Stimulated activated memory B cell treated with anti-CD40 and anti-IgM and Interleukin-4, amounts not matched to agents 10 μg/mL and 1 μg/mL and 100 μg/mL, for 72 hours (primary cell): ENCODE results near the gene AGO3.

Experiments used
- ATAC-seq: fragments of 150-1000 bp; cut with Tn5 transposase; 2 replicates; pipeline ENCODE4 v1.10.0; 2021
- H3K27ac Mint-ChIP-seq: one replicate; pipeline ENCODE4 v1.8.0; 2022; ENCODE audit warnings: mild to moderate bottlenecking, mixed read lengths
- H3K27me3 Mint-ChIP-seq: one replicate; pipeline ENCODE4 v1.8.0; 2022; ENCODE audit warnings: mixed read lengths
- H3K36me3 Mint-ChIP-seq: one replicate; pipeline ENCODE4 v1.8.0; 2022; ENCODE audit warnings: mixed read lengths
- H3K4me1 Mint-ChIP-seq: one replicate; pipeline ENCODE4 v1.8.0; 2022; ENCODE audit warnings: mixed read lengths
- H3K4me3 Mint-ChIP-seq: one replicate; pipeline ENCODE4 v1.8.0; 2022; ENCODE audit warnings: mild to moderate bottlenecking, moderate library complexity, mixed read lengths
- H3K9me3 Mint-ChIP-seq: one replicate; pipeline ENCODE4 v1.8.0; 2022; ENCODE audit warnings: mixed read lengths

The AGO3 gene

DNA sequence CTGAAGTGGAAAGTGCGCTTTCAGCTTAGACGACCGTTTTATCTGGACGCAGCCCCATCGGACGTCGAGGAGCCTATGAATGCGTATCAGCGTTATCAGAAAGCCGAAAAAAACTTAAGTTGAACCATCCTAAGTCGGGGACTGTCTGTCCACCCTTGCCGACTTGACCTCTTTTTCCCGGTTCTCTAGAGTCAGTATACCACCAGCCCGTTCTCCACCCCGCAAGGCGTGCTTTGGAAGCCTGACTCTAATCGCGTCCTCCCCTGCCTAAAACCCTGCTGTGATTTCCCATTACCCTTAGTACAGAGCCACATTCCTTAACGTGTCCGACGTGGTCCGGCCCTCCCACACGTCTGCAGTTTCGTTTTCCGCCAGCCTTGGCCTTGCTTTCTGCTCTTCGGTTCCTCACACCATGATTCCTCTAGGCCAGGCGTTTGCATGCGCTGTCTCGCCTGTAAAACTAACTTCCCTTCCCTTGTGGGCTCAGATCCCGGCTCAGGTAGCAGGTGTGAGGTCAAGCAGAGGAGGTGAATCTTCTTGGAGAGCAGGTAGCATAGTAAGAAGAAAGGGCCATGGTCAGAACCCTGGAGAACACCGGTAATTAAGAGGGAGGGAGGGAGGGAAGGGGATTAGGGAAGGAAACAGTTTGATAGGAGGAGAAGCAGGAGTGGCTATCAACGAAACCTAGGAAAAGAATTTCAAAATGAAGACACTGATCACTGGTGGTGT is 158.7 kb downstream of the AGO3 start:
- H3K4me3 Mint-ChIP-seq, result peak overlapping the region; percentile 93
- peaks cover 27% of the 10 kb centered on the region for H3K27me3 Mint-ChIP-seq
- H3K27ac Mint-ChIP-seq, result peak overlapping the region; percentile 96
- peaks cover 25% of the 10 kb centered on the region for H3K4me1 Mint-ChIP-seq
- no peak for ATAC-seq
- peaks cover 20% of the 10 kb centered on the region for H3K36me3 Mint-ChIP-seq
- no peaks in the 10 kb centered on the region for H3K9me3 Mint-ChIP-seq

DNA sequence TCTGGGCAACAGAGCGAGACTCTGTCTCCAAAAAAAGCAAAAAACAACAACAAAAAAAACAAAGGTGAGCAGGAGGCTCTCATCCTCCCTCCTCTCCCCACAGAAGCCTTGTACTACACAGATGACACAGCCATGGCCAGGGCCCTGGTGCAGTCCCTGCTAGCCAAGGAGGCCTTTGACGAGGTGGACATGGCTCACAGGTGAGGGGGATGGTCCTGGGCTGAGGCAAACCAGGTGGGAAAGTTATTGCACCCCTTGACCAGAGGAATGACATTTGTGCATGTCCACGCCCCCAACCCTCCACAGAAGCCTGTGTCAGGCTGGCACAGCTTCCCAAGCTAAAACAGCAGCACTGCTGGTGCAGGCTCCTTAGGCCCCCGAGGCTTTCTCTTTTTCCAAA is 160.2 kb downstream of the AGO3 start:
- Mint-ChIP-seq H3K27me3 (peaks cover 11% of the 10 kb centered on the region), H3K4me1 (peaks cover 25% of the 10 kb centered on the region), H3K36me3 (peaks cover 22% of the 10 kb centered on the region), H3K27ac (no peak overlapping the region), H3K9me3 (no peaks in the 10 kb centered on the region), H3K4me3 (no peak overlapping the region)
- ATAC-seq, result no peak

DNA sequence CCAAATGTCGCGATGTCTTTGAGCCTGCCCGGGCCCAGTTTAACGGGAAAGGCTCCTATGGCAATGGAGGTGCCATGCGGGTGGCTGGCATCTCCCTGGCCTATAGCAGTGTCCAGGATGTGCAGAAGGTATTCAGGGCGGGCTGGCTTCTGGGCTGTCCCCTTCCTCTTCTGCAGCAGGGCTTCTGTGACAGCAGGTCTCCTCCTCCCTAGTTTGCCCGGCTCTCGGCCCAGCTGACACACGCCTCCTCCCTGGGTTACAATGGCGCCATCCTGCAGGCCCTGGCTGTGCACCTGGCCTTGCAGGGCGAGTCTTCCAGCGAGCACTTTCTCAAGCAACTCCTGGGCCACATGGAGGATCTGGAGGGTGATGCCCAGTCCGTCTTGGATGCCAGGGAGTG is 160.8 kb downstream of the AGO3 start:
- Mint-ChIP-seq H3K36me3 (peaks cover 28% of the 10 kb centered on the region), H3K27me3 (peaks cover 7% of the 10 kb centered on the region), H3K27ac (no peak overlapping the region), H3K4me3 (no peak overlapping the region), H3K4me1 (peaks cover 25% of the 10 kb centered on the region), H3K9me3 (no peaks in the 10 kb centered on the region)
- ATAC-seq, result no peak

DNA sequence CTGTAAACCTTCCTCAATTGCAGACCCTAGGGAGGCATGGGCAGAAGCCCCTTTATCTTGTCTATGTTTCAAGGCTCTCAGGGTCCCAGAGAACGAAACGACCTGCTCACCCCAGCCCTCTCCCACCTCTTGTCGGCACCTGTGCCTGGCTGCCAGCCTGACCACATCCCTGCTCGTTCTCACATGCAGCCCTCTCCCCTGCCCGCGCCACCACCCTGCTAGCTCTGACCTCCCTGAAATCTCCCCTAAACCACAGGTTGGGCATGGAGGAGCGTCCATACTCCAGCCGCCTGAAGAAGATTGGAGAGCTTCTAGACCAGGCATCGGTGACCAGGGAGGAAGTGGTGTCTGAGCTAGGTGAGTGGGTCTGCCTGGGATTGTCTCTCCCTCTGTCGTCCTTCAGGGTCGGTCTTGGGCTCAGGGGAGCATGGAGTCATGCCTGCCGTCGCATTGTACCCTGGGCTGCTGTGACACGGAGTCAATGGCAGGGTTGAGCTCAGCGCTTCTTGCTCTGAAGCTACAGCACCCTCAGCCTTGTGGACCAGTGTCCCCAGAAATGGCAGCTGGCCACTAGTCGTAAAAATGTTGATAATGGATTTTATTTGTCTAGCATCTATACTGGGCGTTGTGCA is 161.4 kb downstream of the AGO3 start:
- H3K4me1 Mint-ChIP-seq, result peaks cover 25% of the 10 kb centered on the region
- H3K9me3 Mint-ChIP-seq, result no peaks in the 10 kb centered on the region
- no peak overlapping the region for H3K4me3 Mint-ChIP-seq
- peaks cover 30% of the 10 kb centered on the region for H3K36me3 Mint-ChIP-seq
- no peak for ATAC-seq
- peaks cover 1% of the 10 kb centered on the region for H3K27me3 Mint-ChIP-seq
- H3K27ac Mint-ChIP-seq, result no peak overlapping the region

DNA sequence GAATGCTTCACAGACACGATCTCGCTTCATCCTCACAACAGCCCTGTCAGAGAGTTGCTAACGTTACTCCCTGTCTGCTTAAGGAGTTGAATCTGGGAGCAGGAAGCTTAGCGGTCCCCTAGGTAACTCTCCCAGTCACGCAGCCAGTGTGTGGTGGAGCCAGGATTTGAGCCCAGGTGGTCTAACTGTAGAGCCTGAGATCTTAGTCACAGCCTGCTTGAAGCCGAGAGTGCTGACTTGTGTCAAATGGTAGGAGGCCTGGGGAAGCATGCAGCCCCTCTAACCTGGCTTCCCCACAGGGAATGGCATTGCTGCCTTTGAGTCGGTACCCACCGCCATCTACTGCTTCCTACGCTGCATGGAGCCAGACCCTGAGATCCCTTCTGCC is 161.9 kb downstream of the AGO3 start:
- no peaks in the 10 kb centered on the region for H3K9me3 Mint-ChIP-seq
- H3K4me3 Mint-ChIP-seq, result no peak overlapping the region
- H3K27ac Mint-ChIP-seq, result peak overlapping the region; percentile 44
- H3K27me3 Mint-ChIP-seq, result no peaks in the 10 kb centered on the region
- peaks cover 25% of the 10 kb centered on the region for H3K4me1 Mint-ChIP-seq
- peaks cover 30% of the 10 kb centered on the region for H3K36me3 Mint-ChIP-seq
- no peak for ATAC-seq

DNA sequence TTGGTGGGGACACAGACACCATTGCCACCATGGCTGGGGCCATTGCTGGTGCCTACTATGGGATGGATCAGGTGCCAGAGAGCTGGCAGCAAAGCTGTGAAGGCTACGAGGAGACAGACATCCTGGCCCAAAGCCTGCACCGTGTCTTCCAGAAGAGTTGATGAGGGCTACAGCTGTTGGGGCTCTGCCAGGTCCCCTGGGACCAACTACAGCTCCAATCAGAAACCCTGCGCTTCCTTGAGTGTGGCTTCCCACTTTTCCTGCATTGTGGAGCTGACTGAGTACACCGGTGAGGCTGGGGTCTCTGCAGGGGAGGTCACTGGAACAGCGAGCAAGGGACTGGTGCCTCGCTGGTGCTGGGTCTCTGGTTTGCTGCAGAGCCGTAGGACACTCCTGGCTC is 162.3 kb downstream of the AGO3 start:
- ATAC-seq, result no peak
- no peak overlapping the region for H3K4me3 Mint-ChIP-seq
- H3K4me1 Mint-ChIP-seq, result peaks cover 25% of the 10 kb centered on the region
- H3K36me3 Mint-ChIP-seq, result peaks cover 30% of the 10 kb centered on the region
- H3K9me3 Mint-ChIP-seq, result no peaks in the 10 kb centered on the region
- H3K27me3 Mint-ChIP-seq, result no peaks in the 10 kb centered on the region
- peak overlapping the region; percentile 44 for H3K27ac Mint-ChIP-seq

DNA sequence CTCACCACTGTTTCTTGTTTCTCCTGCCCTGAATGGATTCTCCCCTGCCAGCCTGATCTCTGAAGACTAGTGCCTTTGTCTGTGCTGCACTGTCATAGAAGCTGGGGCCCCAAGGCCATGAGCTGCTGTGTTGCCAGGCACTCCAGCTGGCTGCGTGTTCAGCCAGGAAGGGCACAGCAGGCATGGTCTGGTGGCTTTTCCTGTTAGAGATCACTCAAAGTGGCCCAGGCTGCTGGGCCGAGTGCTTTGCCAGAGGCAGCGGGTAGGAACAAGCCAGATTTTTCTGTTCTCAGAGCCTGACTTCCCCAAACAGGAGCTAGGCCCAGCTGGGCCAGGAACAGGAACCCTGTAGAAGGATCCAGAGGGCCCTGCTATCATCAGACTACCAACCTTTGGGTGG is 163.0 kb downstream of the AGO3 start:
- Mint-ChIP-seq H3K27ac (no peak overlapping the region), H3K4me1 (peaks cover 23% of the 10 kb centered on the region), H3K9me3 (no peaks in the 10 kb centered on the region)

DNA sequence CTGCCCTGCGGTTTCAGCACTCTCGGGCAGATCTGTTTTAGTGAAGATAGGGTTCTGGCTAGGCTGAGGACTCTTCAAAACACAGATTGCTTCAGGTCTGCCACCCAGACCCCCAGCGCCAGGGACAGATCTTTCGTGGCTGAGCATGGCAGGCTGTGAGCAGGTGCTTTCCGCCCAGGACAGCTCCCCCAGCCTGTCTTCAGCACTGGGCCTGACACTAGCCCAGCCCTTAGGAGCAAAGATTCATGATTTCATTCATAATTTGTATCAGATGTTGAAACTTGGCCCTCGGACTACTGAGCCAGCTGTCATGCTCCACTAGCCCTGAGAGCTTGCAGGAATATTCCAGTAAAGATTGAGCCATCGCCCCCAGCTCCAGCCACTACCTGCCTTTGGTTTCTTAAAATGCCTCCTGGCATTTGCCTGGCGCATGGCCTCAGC is 163.7 kb downstream of the AGO3 start:
- Mint-ChIP-seq H3K4me3 (no peak overlapping the region), H3K4me1 (peaks cover 18% of the 10 kb centered on the region), H3K36me3 (peaks cover 30% of the 10 kb centered on the region), H3K27me3 (no peaks in the 10 kb centered on the region), H3K27ac (no peak overlapping the region), H3K9me3 (no peaks in the 10 kb centered on the region)
- no peak for ATAC-seq

More for the DNA sequence above, 163.0 kb downstream of the AGO3 start:
- Mint-ChIP-seq H3K27me3 (no peaks in the 10 kb centered on the region), H3K36me3 (peaks cover 30% of the 10 kb centered on the region), H3K4me3 (no peak overlapping the region)
- ATAC-seq, result no peak

DNA sequence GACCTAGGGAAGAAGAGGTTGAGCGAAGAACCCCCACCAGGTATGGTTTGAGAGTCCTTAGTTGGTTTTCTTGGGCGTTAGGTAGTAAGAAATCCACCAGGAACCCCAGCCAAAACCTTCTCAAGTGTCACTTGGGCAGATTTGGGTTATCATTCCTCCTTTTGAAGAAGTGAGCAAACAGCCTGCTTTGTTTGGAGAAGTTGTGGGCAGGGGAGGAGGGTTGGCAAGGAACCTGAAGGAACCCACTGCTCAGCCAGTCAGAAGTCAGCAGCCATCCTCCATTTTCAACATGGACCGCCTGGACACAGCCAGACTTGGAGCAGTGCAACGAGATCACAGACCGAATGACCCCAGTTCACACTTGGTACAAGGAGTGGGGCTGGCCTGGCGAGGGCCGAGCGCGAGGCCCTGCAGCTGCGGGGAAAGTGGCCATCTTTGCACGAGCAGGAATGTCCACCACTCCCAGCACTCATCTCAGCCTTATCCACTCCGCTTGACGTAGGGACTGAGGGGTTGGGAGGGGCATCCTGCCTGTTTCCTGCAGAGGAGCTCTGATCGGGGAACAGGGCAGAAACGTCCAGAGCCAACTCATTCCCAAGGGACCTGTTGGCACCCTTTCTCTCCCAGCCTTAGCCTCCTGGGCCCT is 165.0 kb downstream of the AGO3 start:
- H3K27ac Mint-ChIP-seq, result peak overlapping the region; percentile 39
- H3K4me1 Mint-ChIP-seq, result peaks cover 16% of the 10 kb centered on the region
- H3K9me3 Mint-ChIP-seq, result no peaks in the 10 kb centered on the region
- ATAC-seq, result no peak
- no peak overlapping the region for H3K4me3 Mint-ChIP-seq
- peaks cover 30% of the 10 kb centered on the region for H3K36me3 Mint-ChIP-seq
- H3K27me3 Mint-ChIP-seq, result no peaks in the 10 kb centered on the region

DNA sequence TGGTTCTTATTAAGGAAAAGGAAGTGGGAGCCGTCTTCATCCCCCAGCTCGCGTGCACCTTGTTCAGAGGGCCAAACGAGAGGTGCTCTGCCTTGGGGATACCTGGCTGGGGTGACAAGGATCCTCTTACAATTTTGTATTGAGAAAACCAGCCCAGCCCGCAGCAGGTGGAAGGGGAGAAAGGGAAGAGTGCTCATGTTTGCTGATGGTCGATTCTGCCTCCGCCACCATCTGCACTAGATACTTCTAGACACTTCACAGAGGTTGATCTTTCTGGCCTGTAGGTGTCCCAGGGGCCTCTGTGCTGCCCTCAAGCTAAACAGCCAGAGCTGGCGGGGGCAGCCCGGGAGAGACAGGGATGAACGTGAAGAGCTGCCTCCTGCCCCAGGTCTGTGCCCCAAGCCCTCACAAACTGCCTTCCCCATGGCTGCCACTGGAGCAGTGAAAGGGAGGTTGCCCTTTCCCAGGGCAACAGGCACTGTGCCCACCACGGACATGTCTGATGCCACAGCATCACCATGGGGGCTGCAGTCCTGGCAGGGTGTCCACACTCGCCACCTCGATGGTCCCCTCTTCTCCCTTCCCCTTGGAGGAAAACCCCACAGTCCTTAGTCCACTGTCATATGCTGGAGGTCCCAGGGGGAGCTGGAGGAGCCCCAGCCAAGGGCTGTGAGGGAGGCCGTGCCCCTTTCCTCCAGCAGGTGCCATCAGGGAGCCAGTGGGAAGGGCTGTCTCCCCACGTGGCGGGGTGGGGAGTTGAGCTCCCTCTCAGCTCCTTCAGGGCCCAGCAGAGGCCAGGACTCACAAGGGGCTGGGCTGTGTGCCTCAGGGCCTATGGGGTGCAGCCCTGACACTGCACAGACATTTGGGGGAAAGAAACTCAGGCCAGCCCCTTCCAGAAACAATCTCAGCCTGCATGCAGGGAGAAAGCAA is 165.9 kb downstream of the AGO3 start:
- Mint-ChIP-seq H3K27ac (peak overlapping the region; percentile 39), H3K4me1 (peaks cover 10% of the 10 kb centered on the region), H3K9me3 (no peaks in the 10 kb centered on the region), H3K36me3 (peaks cover 25% of the 10 kb centered on the region), H3K27me3 (no peaks in the 10 kb centered on the region), H3K4me3 (no peak overlapping the region)
- ATAC-seq, result no peak

DNA sequence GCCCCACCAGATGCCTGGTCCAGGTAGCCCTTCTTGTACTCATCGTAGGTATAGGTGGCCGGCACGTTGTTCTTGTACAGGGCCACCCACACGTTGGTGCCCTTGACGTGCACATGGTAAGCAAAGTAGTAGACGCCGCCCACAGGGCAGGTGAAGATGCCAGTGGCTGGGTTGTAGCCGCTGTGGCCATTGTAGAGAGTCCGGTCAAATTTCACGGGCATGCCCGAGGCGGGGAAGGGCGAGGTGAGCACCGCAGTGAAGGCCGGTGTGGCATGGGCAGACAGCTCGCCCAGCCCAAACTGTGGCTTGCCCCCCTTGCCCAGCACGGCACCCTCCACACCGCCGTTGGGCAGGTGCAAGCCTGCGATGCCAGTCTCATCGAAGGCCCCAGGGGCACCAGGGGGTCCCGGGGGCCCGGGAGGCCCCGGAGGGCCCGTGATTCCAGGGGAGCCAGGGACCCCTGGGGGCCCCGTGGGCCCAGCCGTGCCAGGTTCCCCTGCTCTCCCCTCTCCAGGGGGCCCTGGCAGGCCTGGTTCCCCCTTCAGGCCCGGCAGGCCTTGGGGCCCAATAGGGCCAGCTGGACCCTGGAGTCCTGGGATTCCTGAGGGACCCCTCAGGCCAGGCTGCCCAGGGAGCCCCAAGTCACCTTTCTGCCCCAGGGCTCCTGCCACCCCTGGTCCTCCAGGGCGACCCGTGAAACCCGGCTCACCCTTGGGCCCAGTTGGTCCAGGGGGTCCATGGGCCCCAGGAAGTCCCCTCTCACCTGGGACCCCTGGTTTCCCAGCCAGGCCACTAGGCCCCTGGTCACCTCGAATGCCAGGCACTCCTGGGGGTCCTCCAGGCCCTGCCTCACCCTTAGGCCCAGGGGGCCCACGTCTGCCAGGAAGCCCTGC is 167.0 kb downstream of the AGO3 start:
- H3K27ac Mint-ChIP-seq, result no peak overlapping the region
- H3K4me1 Mint-ChIP-seq, result peaks cover 7% of the 10 kb centered on the region
- no peaks in the 10 kb centered on the region for H3K9me3 Mint-ChIP-seq
- ATAC-seq, result peak; percentile 2
- peaks cover 17% of the 10 kb centered on the region for H3K36me3 Mint-ChIP-seq
- no peaks in the 10 kb centered on the region for H3K27me3 Mint-ChIP-seq
- H3K4me3 Mint-ChIP-seq, result no peak overlapping the region

DNA sequence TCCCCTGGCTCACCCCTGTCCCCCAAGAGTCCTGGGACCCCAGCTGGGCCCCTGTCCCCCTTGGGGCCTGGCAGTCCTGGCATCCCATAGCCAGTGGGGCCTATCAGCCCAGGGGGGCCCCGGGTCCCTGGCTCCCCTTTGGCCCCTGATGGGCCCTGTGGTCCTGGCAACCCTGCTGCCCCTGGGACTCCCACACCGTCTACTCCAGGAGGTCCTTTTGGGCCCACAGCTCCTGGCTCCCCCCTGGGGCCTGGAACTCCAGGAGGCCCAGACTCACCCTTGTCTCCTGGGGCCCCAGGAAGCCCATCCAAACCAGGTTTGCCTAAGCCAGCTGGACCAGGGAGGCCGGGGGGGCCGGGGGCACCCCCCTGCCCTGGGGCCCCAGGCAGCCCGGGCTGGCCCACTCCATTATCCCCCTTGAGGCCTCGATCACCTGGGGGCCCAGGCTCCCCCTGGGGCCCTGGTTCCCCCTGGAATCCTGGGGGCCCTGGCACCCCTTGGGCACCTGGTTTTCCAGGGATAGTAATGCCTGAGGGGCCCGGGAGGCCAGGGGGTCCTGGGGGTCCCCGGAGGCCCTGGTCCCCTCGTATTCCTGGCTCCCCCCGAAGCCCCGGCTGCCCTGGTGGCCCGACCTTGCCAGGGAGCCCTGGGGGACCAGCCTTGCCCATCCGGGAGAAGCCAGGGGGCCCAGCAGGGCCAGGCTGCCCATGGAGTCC is 167.9 kb downstream of the AGO3 start:
- Mint-ChIP-seq H3K27ac (no peak overlapping the region), H3K36me3 (peaks cover 10% of the 10 kb centered on the region), H3K9me3 (no peaks in the 10 kb centered on the region), H3K27me3 (no peaks in the 10 kb centered on the region), H3K4me3 (no peak overlapping the region), H3K4me1 (peaks cover 7% of the 10 kb centered on the region)
- no peak for ATAC-seq

DNA sequence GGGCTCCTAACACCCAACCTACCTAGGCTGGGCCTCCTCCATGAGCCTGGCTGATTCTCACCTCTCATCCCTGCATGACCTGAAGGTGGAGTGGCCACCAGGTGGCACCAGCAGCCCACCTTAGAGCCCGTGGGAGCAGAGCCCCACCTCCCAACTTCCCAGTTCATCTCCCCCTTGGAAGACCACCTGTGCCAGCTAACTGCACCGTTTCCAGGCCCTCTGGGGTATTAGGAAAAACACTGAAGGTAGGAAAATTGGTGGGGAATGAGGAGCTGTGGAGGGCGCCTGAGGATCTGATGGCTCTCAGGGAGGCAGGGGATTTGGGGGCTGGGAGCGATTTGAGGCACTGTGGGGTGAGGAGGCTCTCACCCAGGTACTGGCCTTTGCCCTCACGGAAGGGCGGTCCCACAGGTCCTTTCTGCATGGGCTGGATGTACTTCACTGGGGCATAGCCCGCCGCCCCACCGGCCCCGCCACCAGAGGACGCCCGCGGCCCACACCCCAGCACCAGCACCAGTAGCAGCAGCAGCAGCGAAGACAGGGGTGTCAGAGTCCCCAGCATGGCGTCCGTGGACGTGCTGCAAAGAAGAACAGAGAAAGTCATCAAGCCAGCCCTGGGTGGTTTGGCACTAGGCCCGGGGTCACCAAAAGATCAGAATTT is 168.9 kb downstream of the AGO3 start:
- ATAC-seq, result peak; percentile 88
- peaks cover 10% of the 10 kb centered on the region for H3K36me3 Mint-ChIP-seq
- peak overlapping the region; percentile 46 for H3K4me3 Mint-ChIP-seq
- H3K9me3 Mint-ChIP-seq, result no peaks in the 10 kb centered on the region
- H3K4me1 Mint-ChIP-seq, result peaks cover 7% of the 10 kb centered on the region
- no peak overlapping the region for H3K27ac Mint-ChIP-seq
- no peaks in the 10 kb centered on the region for H3K27me3 Mint-ChIP-seq
